D721Med (cell line): ENCODE results near the gene SF3B3.

ENCODE experiments used
- DNase-seq: peaks from one replicate; pipeline ENCODE4 v3.0.0; 2011; ENCODE audit warnings: low spot score; ENCODE audit not compliant: insufficient read length
- FAIRE-seq: peaks from 2 replicates; lab custom pipeline; 2011; peaks lifted over from hg19 to GRCh38; lab: Jason Lieb, UNC
- TF ChIP-seq, protein P1 (sequence below): IDR thresholded peaks from 2 replicates; pipeline ENCODE4 v1.5.1; 2012; ENCODE audit warnings: mild to moderate bottlenecking, control low read depth; ENCODE audit not compliant: insufficient read depth; ENCODE audit errors: missing control alignments

Gene SF3B3

DNA sequence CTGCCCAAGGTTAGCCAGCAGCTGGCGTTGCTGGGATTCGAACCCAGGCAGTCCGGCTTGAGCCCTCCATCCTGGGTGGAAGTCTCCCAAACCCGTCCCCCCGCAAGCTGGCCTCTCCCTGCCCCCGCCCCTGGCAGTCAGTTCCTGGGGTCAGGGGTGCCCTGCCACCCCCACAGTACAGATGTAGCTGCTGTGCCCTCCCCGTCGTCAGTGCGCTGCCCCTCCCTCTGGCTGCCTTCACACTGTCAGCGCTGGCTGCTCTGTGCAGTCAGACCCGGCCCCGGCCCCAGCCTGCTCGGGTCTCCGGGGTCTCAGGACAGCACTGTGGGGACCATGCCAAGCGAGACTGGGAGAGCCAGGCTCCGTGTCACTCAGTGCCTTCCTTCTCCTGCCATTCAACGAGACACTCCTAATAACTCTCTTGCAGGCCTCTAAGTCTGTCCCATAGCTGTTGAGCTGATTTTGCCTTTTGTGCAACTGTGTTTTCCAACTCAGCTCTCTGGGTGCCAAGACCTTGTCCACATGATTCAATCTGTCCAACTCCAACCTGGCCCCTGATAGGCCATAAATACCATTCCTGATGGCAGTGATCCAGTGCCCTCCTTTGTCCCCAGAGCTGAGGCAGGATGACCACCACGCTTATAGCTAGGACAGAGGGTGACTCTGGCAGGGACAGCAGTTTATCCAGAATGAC, 67.3 kb downstream of the SF3B3 start:
- FAIRE-seq, result no peak
- TF ChIP-seq, protein P1, sequence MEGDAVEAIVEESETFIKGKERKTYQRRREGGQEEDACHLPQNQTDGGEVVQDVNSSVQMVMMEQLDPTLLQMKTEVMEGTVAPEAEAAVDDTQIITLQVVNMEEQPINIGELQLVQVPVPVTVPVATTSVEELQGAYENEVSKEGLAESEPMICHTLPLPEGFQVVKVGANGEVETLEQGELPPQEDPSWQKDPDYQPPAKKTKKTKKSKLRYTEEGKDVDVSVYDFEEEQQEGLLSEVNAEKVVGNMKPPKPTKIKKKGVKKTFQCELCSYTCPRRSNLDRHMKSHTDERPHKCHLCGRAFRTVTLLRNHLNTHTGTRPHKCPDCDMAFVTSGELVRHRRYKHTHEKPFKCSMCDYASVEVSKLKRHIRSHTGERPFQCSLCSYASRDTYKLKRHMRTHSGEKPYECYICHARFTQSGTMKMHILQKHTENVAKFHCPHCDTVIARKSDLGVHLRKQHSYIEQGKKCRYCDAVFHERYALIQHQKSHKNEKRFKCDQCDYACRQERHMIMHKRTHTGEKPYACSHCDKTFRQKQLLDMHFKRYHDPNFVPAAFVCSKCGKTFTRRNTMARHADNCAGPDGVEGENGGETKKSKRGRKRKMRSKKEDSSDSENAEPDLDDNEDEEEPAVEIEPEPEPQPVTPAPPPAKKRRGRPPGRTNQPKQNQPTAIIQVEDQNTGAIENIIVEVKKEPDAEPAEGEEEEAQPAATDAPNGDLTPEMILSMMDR, result no peak
- no peak for DNase-seq

DNA sequence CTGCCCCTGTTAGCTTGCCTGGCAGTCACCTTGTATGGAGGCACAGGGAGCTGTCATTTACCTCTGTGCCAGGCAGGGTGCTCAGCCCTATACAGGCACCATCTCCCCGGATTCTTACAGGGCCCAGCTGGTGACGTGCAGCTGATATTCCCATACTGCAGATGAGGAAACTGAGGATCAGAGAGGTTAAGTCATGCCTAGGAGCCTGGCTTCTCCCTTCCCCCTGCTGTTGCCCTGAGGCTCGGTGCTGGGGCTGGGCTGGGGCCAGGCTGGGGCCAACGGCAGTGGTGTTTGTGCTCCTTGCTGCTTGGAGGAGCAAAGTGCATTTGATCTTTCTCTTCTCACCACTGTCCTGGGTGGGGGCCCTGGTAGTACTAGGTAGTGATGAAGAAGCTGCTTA, 68.0 kb downstream of the SF3B3 start:
- DNase-seq (no peak), FAIRE-seq (no peak)
- TF ChIP-seq, protein P1, result no peak

DNA sequence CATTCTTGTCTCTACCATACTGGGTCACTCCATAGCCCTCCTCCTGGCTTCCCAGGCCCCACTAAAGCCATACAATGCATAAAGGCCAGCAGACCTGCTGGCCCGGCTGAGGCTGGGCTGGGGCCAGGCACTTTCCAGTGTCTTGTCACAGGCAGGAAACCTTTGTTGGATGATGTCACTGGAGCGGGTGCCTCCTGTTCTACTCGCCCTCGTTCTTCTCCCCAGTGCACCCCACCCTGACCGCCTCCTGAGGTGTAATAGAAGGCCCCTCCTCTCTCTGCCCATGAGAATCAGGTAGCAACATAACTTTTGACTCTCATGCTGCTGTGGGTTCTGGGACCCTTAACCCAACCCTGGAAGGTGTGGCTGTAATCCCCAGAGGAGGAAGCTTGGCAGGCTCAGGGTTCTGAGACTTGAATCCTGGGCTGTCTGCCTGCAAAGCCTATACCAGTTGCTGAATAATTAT, 68.5 kb downstream of the SF3B3 start:
- no peak for FAIRE-seq
- no peak for DNase-seq
- TF ChIP-seq, protein P1, result no peak

DNA sequence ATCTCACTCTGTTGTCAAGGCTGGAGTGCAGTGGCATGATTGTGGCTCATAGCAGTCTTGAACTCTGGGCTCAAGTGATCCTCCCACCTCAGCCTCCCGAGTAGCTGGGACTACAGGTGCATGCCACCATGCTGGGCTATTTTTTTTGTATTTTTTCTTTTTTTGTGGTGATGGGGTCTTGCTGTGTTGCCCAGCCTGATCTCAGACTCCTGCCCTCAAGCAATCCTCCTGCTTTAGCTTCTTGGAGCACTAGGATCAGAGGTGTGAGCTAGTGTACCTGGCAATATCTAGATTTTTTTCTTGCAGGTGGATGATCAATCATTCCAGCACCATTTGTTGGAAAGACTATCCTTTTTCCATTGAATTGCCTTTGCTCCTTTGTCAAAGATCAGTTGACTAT, 69.9 kb downstream of the SF3B3 start:
- DNase-seq, result no peak
- TF ChIP-seq, protein P1, result no peak
- no peak for FAIRE-seq

DNA sequence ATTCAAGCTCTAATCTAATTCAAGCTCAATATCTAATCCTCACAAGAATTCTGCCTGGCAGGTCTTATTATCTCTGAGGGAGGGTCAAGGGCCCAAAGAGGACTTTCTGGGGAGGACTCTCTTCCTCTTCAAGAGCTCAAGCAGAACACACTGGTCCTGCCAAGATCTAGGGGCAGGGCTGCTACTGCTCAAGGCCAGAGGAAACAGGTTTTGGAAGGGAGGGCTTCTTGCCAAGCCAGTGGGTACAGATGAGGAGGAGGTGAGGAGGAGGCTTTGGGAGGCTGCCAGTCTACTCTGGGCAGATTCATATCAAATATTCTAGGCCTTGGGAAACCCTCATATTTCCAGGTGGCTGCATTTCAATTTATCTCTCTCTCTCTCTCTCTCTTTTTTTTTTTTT, 71.0 kb downstream of the SF3B3 start:
- TF ChIP-seq, protein P1, result no peak
- DNase-seq (no peak), FAIRE-seq (no peak)

DNA sequence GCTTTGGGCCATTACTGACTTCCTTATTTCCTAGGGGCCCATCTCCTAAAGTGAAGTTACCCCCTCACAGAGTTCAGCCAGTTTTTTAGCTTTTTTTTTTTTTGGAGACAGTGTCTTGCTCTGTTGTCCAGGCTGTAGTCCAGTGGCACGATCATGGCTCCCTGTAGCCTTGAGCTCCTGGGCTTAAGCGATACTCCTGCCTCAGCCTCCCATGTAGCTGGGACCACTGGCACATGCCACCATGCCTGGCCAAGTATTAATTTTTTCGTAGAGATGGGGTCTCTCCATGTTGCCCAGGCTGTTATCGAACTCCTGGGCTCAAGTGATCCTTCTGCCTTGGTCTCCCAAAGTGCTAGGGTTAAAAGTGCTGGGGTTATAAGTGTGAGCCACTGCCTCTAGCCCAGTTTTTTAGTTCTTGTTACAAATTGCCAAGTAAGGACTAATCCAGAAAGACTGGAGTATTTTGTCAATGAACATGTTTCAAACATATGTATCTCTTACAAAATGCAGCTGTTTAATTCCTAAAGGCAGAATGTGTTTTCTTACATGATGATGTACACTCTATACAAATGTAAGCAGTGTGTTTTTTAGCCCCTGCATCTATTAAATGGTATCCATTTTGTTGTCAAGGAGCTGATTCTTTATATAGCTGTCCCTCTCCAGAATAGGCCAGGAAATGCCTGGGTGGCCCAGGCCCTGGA, 73.7 kb downstream of the SF3B3 start:
- TF ChIP-seq, protein P1, result no peak
- no peak for DNase-seq
- FAIRE-seq, result no peak

DNA sequence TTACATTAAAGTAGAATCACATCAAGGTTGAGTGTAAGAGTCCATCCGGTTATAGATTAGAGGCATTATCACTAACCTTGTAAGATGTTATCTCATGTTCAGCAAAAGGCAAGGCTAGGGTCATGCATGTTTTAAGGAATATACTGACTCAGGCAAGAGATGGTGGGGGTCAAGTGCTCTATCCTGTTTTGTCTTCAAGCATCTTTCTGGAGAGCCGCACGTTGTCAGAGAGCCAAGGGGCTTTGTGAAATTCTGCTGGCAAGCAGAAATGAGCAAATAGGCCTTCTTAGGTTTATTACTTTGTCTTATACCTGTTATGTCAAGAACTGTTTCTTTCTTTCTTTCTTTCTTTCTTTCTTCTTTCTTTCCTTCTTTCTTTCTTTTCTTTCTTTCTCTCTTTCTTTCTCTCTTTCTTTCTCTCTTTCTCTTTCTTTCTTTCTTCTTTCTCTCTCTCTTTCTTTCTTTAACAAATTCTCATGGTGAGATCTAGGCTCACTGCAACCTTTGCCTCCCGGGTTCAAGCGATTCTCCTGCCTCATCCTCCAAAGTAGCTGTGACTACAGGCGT, 75.4 kb downstream of the SF3B3 start:
- FAIRE-seq, result no peak
- TF ChIP-seq, protein P1, result no peak
- DNase-seq, result no peak
